Panc1 (cell line): ENCODE data around the gene AGBL1. TPM values are rescaled to one million over a fixed set of nuclear protein-coding genes. Genes with fewer than 3 reads are reported as not detected.

Source experiments
- ATAC-seq: fragments of 200-7000 bp; cut with Tn5 transposase; 2 replicates; pipeline ENCODE4 v1.9.1; 2020; ENCODE audit warnings: mild to moderate bottlenecking, moderate library complexity
- BruUV-seq: library from RNA; stranded (reverse); fragments of 400-500 nt; replicated peaks from 2 replicates; lab custom pipeline; 2021; lab: Mats Ljungman, UMichigan
- CTCF ChIA-PET: fragments of 300-600 bp; sonication (Branson Sonifier 250); formaldehyde crosslinking; loops from one replicate; lab custom pipeline; 2022; ENCODE audit warnings: antibody characterized with exemption; lab: Charles Lee
- POLR2A ChIA-PET: fragments of 300-600 bp; sonication (Branson Sonifier 250); formaldehyde crosslinking; loops from one replicate; lab custom pipeline; 2022; ENCODE audit warnings: antibody characterized with exemption; lab: Charles Lee
- DNase-seq: peaks from one replicate; pipeline ENCODE4 v3.0.0-alpha.2; 2010; ENCODE audit warnings: low read depth, low spot score
- H3K27ac ChIP-seq: 2 replicates; pipeline ENCODE4 v1.5.1; 2011; ENCODE audit warnings: mild to moderate bottlenecking, low read length, inconsistent platforms
- H3K27me3 ChIP-seq: fragments of 200-500 bp; sonication (Bioruptor generic); 2 replicates; pipeline ENCODE4 v1.6.0; 2014; ENCODE audit warnings: low read length, inconsistent platforms; ENCODE audit not compliant: control insufficient read depth, insufficient read depth
- H3K36me3 ChIP-seq: fragments of 200-500 bp; sonication (Bioruptor generic); 2 replicates; pipeline ENCODE4 v1.5.1; 2014; ENCODE audit warnings: inconsistent platforms, mild to moderate bottlenecking, low read length, moderate library complexity; ENCODE audit not compliant: control insufficient read depth, insufficient read depth
- H3K4me1 ChIP-seq: 2 replicates; pipeline ENCODE4 v1.5.1; 2011; ENCODE audit warnings: inconsistent platforms, mild to moderate bottlenecking, low read length, moderate library complexity; ENCODE audit not compliant: control insufficient read depth, insufficient read depth
- H3K4me3 ChIP-seq, 2 experiments: 2 replicates each; pipeline ENCODE4 v1.5.1; 2011 to 2012; ENCODE audit warnings: low read depth in 2 of 2, low read length in 2 of 2, mild to moderate bottlenecking in 2 of 2, inconsistent platforms in 1 of 2, moderate library complexity in 1 of 2
- H3K9me3 ChIP-seq: fragments of 200-500 bp; sonication (Bioruptor generic); 2 replicates; pipeline ENCODE4 v1.5.1; 2014; ENCODE audit warnings: low read depth, mild to moderate bottlenecking, inconsistent platforms, low read length, moderate library complexity; ENCODE audit not compliant: control insufficient read depth, insufficient read depth
- POLR2AphosphoS5 ChIP-seq: IDR thresholded peaks from 2 replicates; pipeline ENCODE4 v1.6.1; 2012; ENCODE audit warnings: mild to moderate bottlenecking, low read depth, low read length, moderate library complexity
- SIN3A ChIP-seq: IDR thresholded peaks from 2 replicates; pipeline ENCODE4 v1.6.1; 2012; ENCODE audit warnings: low read depth, mild to moderate bottlenecking, low read length, moderate library complexity, borderline replicate concordance; ENCODE audit not compliant: insufficient read depth
- TCF7L2 ChIP-seq: IDR thresholded peaks from 2 replicates; pipeline ENCODE4 v1.6.1; 2011; ENCODE audit warnings: mild to moderate bottlenecking, low read depth, low read length, inconsistent platforms
- in situ Hi-C: cut with HindIII; loops from 2 replicates; pipeline ENCODE4 v1.10.0; 2016; ENCODE audit warnings: low sequenced_read_pairs, low pct_unique_long_range_greater_than_20kb
- intact Hi-C: fragments of 100-400 bp; cut with micrococcal nuclease; formaldehyde crosslinking; loops from one replicate; pipeline ENCODE4 v1.10.0; 2022; ENCODE audit not compliant: unreplicated experiment
- total RNA-seq: library from RNA; stranded (reverse); gene quantifications from one replicate; pipeline ENCODE4 v1.2.1, GENCODE V29; 2021; ENCODE audit not compliant: unreplicated experiment
- TF ChIP-seq, protein P1 (sequence below), 2 experiments: IDR thresholded peaks; 2 replicates each; pipeline ENCODE4 v1.6.1; 2011 to 2012; ENCODE audit warnings: low read depth in 2 of 2, control low read depth in 1 of 2, low read length in 1 of 2, mild to moderate bottlenecking in 1 of 2, moderate library complexity in 1 of 2; ENCODE audit not compliant: insufficient read depth in 1 of 2
- TF ChIP-seq, protein P2 (sequence below): fragments of 450-650 bp; IDR thresholded peaks from 2 replicates; pipeline ENCODE4 v1.5.1; 2017; ENCODE audit warnings: mild to moderate bottlenecking

AGBL1 gene
- total RNA-seq, 1 experiment from 2014 or later: not detected

GRCh38 chr15:86259589-86259988 lies 179.9 kb downstream of the AGBL1 start:
- H3K36me3 ChIP-seq: no peaks in the 10 kb centered on the region
- TF ChIP-seq POLR2AphosphoS5 (no peak), SIN3A (no peak), TCF7L2 (no peak)
- TF ChIP-seq, protein P1, sequence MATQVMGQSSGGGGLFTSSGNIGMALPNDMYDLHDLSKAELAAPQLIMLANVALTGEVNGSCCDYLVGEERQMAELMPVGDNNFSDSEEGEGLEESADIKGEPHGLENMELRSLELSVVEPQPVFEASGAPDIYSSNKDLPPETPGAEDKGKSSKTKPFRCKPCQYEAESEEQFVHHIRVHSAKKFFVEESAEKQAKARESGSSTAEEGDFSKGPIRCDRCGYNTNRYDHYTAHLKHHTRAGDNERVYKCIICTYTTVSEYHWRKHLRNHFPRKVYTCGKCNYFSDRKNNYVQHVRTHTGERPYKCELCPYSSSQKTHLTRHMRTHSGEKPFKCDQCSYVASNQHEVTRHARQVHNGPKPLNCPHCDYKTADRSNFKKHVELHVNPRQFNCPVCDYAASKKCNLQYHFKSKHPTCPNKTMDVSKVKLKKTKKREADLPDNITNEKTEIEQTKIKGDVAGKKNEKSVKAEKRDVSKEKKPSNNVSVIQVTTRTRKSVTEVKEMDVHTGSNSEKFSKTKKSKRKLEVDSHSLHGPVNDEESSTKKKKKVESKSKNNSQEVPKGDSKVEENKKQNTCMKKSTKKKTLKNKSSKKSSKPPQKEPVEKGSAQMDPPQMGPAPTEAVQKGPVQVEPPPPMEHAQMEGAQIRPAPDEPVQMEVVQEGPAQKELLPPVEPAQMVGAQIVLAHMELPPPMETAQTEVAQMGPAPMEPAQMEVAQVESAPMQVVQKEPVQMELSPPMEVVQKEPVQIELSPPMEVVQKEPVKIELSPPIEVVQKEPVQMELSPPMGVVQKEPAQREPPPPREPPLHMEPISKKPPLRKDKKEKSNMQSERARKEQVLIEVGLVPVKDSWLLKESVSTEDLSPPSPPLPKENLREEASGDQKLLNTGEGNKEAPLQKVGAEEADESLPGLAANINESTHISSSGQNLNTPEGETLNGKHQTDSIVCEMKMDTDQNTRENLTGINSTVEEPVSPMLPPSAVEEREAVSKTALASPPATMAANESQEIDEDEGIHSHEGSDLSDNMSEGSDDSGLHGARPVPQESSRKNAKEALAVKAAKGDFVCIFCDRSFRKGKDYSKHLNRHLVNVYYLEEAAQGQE (IDR thresholded peaks at IDR 0.05; ENCODE audit: insufficient read depth in 1 of 2, low read depth in 2 of 2, low read length in 1 of 2): no peak
- TF ChIP-seq, protein P2, sequence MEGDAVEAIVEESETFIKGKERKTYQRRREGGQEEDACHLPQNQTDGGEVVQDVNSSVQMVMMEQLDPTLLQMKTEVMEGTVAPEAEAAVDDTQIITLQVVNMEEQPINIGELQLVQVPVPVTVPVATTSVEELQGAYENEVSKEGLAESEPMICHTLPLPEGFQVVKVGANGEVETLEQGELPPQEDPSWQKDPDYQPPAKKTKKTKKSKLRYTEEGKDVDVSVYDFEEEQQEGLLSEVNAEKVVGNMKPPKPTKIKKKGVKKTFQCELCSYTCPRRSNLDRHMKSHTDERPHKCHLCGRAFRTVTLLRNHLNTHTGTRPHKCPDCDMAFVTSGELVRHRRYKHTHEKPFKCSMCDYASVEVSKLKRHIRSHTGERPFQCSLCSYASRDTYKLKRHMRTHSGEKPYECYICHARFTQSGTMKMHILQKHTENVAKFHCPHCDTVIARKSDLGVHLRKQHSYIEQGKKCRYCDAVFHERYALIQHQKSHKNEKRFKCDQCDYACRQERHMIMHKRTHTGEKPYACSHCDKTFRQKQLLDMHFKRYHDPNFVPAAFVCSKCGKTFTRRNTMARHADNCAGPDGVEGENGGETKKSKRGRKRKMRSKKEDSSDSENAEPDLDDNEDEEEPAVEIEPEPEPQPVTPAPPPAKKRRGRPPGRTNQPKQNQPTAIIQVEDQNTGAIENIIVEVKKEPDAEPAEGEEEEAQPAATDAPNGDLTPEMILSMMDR: no peak
- in situ Hi-C loops (no loop called here), intact Hi-C loops (no loop called here)
- no peaks in the 10 kb centered on the region for H3K9me3 ChIP-seq
- no TSS peak for BruUV-seq
- no peaks in the 10 kb centered on the region for H3K27me3 ChIP-seq
- no peak overlapping the region for H3K4me3 ChIP-seq
- no peak overlapping the region for H3K27ac ChIP-seq
- CTCF ChIA-PET: no interaction called here
- ATAC-seq: no peak
- POLR2A ChIA-PET: no interaction called here
- no peaks in the 10 kb centered on the region for H3K4me1 ChIP-seq
- no peak for DNase-seq

DNA sequence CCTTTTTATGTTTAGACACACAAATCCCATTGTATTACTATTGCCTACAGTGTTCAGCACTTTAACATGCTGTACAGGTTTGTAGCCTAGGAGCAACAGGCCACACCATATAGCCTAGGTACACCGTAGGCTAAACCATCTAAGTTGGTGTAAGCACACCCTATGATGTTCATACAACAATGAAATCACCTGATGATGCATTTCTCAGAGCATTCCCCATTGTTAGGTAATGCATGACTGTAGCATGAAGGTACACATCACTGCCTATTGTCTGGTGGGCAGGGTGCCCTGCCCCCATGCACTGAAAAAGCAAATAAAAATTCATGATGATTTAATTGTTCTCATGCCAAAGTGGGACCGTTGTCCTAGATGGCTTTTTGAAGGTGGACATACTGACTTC lies 183.6 kb downstream of the AGBL1 start:
- in situ Hi-C loops: no loop called here
- POLR2A ChIA-PET: no interaction called here

More for the DNA sequence above, 183.6 kb downstream of the AGBL1 start:
- DNase-seq (no peak), ATAC-seq (no peak)
- BruUV-seq: no TSS peak
- Histone ChIP-seq H3K4me1 (no peaks in the 10 kb centered on the region), H3K27ac (no peak overlapping the region), H3K4me3 (no peak overlapping the region), H3K27me3 (no peaks in the 10 kb centered on the region), H3K9me3 (no peaks in the 10 kb centered on the region), H3K36me3 (no peaks in the 10 kb centered on the region)
- intact Hi-C loops: no loop called here
- CTCF ChIA-PET: no interaction called here
- TF ChIP-seq POLR2AphosphoS5 (no peak), SIN3A (no peak), TCF7L2 (no peak)
- TF ChIP-seq, protein P2: no peak
- TF ChIP-seq, protein P1 (IDR thresholded peaks at IDR 0.05; ENCODE audit: insufficient read depth in 1 of 2, low read depth in 2 of 2, low read length in 1 of 2): no peak
